Stimulated activated CD8-positive, alpha-beta memory T cell treated with anti-CD3 and anti-CD28 coated beads, Interleukin-12 subunit alpha, Interleukin-12 subunit beta, amount 100 ng/mL, for 1 hour (primary cell): Measurements from ENCODE around the gene C15orf40.

Experiments
- DNase-seq: peaks from one replicate; pipeline ENCODE4 v3.0.0-alpha.2; 2020; ENCODE audit warnings: low read depth

C15orf40 gene

DNA sequence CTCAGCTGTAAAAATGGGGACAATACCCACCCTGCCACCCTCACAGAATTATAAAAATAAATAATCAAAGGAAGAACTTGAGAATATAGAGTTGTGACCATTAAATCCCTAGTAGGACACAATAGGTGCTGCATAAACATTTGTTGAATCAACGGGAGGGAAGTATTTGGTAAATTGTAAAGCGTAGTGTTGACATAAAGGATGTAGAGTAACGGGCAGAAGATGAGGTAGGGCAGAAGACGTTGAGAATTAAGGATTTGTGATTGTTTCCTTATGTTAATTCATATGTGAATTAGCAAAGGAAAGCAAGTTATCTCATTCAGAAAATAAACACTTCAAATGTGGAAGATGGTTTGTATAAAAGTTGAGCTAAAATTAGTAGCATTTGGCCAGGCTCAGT lies 18.3 kb downstream of the C15orf40 start:
- no peak for DNase-seq

DNA sequence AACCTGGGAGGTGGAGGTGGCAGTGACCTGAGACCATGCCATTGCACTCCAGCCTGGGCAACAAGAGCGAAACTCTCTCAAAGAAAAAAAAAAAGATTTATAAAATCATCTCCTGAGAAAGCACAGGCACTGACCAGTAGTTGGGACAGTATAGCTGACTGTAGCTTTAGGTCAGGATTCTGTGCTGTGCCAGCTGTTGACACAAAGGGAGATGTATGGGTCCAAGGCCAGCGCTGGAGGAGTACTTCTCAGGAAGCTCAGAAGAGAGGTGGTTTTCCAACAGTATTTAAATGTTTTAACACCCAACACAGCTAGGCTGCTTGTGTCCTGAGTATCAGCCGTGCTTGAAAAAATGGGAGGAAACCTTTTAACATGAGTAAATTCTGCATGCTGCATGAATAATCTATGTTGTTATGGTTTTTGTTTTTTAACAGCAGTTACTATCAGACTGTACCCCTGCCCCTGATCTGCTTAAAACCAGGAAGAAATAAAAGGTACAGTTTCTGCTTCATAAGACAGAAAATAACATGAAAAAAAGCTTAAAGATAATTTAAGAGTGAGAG lies 18.9 kb downstream of the C15orf40 start:
- no peak for DNase-seq

GRCh38 chr15:82986442-82986780 lies 25.0 kb downstream of the C15orf40 start:
- no peak for DNase-seq

DNA sequence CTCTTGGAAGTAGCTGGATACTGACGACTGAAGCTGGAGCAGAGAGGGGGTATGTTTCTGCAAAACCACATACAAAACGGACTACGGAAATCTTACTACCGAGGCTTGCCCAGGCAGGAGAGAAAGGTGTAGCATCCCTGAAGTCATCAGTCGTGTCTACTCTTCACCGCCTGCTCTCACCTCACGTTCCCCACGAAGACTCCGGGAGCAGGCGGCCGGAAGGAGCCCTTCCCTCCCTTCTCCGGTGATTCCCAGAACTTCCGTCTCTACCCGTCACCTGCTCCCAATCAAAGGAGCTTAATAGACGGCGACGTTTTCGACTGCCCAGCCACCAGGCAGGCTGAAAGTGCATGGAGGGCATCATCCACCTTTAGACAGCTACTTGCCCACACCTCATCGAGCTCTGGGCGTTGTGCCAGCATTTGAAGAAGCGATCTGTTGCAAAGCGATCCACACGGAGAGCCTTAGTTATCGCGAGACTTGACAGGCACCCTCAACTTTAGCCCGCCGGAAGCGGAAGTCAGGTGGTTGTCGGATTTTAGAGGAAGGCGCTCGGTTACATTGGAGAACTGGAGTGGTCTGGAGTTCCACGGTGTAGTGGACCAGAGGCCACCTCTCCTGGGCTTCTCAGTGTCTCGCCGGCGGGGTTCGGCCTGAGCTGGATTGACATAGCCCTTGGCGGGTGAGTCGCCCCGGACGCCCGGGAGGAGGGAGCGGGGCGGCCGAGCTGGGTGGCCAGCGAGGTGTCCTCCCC lies 25.6 kb downstream of the C15orf40 start, which contains the start of gene RAMAC:
Gene RAMAC (plus strand): TSS at position 523 of the 754 bp plus-strand sequence. CDS start 2,809 bp downstream, outside the sequence.
- peak; percentile 89 for DNase-seq

DNA sequence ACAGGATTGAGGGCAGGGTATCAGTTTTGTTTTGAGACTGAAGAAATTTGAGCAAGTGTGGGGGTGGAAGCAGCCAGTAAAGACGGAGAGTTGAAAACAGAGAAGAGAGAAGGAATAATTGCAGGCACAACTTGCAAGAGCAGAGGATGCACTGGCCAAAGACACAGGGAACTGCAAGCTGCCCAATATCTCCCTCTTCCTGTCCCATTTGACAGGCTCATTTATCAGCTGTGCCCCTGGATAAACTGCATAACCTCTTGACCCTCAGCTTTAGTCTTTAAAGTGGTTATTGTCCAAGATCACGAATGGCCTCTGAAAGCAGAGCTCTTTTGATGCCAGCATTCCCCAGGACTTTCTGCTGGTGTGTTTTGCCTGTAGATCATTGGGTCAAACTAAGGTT lies 30.5 kb downstream of the C15orf40 start:
- DNase-seq, result no peak

DNA sequence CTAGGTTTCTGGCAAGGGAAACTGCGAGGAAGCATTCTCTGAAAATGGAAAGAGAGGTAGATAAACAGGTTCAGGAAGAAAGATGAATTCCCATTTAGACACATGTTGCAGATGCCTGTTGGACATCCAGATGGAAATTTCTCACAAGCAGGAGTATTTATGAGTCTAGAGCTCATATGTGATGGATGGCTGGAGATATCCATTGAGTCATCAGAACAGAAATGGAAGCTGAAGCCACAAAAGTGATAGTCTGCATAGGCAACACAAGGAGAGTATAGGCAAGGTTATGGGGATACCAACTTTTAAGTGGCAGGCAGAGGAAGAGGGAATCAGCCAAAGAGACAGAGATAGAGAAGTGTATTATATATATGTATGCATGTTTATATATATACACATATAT lies 31.7 kb downstream of the C15orf40 start:
- no peak for DNase-seq

DNA sequence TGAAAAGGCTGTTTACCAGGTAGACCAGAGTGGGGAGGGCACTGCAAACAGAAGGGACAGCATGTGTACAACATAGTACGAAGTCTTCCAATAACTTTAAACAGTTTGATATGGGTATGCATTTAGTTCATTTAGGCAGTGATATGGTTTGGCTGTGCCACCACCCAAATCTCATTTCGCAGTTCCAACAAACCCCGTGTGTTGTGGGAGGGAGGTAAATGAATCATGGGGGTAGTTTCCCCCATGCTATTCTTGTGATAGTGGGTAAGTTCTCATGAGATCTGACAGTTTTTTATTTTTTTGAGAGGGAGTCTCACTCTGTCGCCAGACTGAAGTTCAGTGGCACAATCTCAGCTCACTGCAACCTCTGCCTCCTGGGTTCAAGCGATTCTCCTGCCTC lies 33.0 kb downstream of the C15orf40 start:
- no peak for DNase-seq

GRCh38 chr15:82977076-82977475 lies 34.4 kb downstream of the C15orf40 start:
- DNase-seq, result no peak

- DNase-seq, result no peak
Measured at GRCh38 chr15:82972990-82973389, 38.4 kb downstream of the C15orf40 start.

- no peak for DNase-seq
Measured at GRCh38 chr15:82971218-82971984, 40.0 kb downstream of the C15orf40 start.

DNA sequence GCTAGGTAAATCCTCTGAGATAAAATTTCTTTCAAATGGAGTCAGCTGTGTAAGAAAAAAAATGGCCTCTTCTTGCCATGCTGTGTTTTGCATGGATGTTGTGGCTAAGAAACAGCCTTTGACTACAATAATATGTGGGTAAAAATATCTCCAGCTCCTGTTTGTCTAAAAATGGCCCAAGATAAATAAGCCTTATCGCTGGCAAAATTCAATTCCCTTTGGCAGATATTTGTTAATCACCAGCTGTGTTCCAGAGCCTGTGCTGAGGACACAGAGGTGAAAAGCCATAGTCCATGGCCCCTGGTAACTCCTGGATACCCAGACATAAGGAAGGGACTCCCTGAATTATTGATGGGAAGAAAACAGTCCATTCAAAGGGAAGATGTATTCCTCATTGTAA lies 40.7 kb downstream of the C15orf40 start:
- DNase-seq, result no peak

DNA sequence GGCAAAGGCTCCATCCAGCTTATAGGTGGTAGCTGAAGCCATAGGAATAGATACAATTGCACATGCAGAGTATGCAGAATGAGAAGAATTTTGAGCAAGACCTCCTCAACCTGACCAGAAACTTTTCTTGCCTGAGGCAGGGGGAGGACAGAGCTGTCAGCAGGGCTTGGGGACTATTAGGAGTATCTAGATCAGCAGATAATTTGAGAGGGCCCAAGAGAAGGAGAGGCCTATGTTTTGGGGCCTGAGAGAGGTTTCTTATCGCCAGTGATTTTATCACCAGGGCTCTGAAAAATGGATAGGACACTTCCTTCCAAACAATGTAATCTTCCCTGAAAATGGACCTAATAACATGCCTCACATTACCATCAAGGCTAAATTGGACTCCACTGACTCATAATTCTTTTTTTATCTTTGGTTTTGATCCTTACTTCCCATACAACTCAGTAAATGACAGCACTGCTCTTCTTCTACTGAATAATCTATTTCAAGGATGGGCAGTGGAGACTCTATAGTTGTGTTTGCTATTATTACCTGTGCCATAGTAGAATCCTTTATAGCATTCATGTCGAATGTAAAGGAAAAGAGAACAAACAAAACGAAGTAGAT lies 41.3 kb downstream of the C15orf40 start:
- DNase-seq, result no peak

- no peak for DNase-seq
Measured at GRCh38 chr15:82969353-82969752, 42.1 kb downstream of the C15orf40 start.

DNA sequence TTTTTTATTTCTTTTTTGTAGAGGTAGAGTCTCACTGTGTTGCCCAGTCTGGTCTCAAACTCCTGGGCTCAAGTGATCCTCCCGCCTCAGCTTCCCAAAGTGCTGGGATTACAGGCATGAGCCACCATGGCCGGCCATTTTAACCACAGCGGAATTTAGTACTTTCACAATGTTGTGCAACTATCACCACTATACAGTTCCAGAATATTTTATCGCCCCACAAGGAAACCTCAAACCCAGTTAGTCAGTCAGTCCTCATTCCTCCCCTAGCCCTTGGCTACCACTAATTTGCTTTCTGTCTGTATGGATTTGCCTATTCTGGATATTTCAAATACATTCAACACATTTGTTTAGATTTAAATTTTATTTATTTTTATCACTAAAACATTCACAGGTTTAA lies 43.4 kb downstream of the C15orf40 start:
- DNase-seq, result no peak

DNA sequence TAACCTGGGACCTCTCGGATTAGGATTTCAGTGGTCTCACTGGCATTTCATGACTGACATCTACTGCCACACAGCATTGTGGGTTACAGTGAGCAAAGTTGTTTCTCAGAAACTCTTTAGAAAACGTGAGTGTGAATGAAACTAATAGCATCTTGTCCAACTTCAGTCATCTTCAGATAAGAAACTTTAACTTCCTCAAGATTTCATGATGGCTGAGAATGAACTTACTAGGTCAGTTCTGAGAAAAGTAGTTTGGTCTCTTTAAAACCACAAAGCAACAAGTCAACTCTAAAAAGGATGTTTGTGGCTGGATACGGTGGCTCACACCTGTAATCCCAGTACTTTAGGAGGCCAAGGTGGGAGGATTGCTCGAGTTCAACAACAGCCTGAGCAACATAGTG lies 44.8 kb downstream of the C15orf40 start:
- DNase-seq, result no peak

- no peak for DNase-seq
Measured at GRCh38 chr15:82964890-82965289, 46.5 kb downstream of the C15orf40 start.

DNA sequence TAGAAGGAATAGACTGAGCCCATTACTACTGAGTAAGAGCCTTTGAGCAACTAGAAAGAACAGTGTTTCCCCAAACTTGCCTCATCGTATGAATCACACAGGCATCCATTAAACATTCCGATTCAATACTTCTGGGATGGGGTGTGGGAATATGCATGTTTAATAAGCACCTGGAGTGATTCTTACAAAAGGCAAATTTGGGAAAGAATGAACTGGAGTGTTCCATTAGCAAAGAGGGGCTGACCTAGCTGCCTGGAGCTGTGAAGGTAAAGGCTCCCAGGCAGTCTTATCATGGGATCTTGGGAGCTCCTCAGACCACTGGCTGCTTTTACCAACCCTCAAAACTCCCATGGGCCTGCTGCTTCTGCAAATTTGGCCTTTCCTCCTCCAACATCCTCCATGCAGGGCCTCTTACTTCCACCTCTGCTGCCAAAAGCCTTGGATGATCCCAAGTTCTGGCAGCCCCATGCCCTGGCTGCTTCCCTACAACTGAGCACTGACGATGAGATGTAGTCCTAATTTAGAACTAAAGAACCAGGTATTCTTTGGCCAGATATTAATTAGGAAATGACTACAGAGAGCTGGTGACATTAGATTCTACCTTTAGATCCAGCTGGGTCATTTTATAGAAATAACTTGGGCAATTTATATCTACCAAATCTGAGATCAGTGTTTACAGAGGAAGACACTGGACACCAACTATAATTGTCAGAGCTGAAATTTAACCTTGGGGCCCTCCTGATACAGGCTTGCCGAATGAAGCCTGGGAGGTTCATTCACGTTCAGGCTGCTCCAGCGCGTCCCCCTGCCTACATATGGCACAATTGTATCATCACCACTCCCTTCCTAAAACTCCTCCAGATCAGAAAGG lies 47.7 kb downstream of the C15orf40 start:
- no peak for DNase-seq

DNA sequence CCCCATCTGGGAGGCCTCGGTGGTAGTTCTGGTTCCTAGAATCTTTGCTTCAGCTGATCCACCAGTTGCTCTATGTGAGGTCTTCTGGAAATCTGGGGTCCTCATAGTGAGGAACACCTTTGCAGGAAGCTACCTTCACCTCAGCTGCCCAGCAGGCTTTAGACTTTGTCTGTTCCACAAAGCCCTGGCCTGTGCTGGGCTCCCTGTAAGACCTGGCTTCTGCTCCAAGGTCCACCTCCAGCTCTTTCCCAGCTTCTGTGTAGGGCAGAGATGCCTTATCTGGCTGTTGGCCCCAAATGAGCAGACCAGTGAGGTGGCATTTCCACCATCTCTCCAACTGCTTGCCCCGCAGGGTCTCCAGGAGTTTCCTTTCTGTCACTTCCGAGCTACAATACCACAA lies 50.7 kb downstream of the C15orf40 start:
- no peak for DNase-seq

GRCh38 chr15:82959423-82959822 lies 52.0 kb downstream of the C15orf40 start:
- no peak for DNase-seq

GRCh38 chr15:82958638-82959037 lies 52.8 kb downstream of the C15orf40 start:
- no peak for DNase-seq

DNA sequence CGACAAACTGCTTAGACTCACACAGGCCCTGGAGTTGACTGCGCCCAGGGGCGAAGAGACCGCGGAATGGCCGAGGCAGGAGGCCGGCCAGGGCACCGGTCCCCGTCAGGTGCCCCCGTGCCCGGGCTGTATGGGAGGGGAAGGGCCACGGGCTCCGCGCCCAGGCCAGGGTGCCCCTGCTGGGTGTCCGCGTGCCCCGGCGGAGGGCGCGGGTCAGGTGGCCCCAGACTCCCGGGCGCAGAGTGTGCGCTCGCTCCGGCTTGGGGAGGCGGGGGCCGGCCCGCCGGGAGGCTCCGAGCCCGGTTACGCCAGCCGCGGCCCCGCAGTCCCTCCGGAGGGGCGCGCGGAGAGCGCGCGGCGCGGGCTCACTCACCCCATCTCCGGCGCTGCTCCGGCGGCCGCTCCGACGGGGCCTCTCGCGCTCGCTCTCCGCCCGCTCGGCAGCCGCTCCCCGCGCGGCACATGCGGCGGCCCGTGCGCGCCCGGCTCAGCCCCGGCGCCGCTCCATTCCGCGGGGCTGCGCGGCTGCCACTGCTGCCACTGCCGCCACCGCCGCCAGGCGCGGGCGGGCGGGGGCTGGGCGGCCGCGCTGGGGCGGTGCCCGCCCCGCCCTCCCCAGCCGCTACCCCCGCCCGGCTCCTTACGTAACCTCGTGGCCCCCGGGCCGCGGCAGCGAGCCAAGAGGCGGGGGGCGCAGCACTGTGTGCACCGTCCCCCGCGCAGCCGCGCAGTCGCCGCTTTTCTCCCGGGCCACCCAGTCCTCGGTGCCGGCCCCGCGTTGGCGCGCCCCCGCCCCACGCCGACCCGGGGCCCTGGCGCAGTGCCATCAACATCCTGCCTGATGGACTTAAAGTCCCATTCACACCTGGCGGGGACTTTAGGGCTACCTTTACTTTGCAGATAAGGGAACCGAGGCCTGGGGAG lies 59.0 kb downstream of the C15orf40 start, which contains the start of gene HOMER2:
Gene HOMER2 (minus strand): TSS at position 563 of the 924 bp plus-strand sequence. CDS start 185 bp downstream, at position 378.
- no peak for DNase-seq
